Activated CD4-positive, alpha-beta memory T cell treated with anti-CD3 and anti-CD28 coated beads for 36 hours (primary cell): ENCODE results near the gene AOAH. TPM values are rescaled to one million over a fixed set of nuclear protein-coding genes. Genes with fewer than 3 reads are reported as not detected.

Experiments used
- CTCF ChIA-PET: fragments of 350-600 bp; sonication (Branson Sonifier 250); formaldehyde crosslinking; loops from one replicate; lab custom pipeline; 2021; ENCODE audit warnings: antibody characterized with exemption, inconsistent platforms; lab: Charles Lee
- POLR2A ChIA-PET: fragments of 350-600 bp; sonication (Branson Sonifier 250); formaldehyde crosslinking; loops from one replicate; lab custom pipeline; 2021; ENCODE audit warnings: antibody characterized with exemption; lab: Charles Lee
- DNase-seq: peaks from one replicate; pipeline ENCODE4 v3.0.0-alpha.2; 2020
- H3K27ac Mint-ChIP-seq: one replicate; pipeline ENCODE4 v1.8.0; 2021; ENCODE audit warnings: mixed read lengths
- H3K27me3 Mint-ChIP-seq: one replicate; pipeline ENCODE4 v1.8.0; 2021; ENCODE audit warnings: mixed read lengths
- H3K36me3 Mint-ChIP-seq: one replicate; pipeline ENCODE4 v1.8.0; 2021; ENCODE audit warnings: mixed read lengths
- H3K4me1 Mint-ChIP-seq: one replicate; pipeline ENCODE4 v1.8.0; 2021; ENCODE audit warnings: low read depth, mixed read lengths
- H3K4me3 Mint-ChIP-seq: one replicate; pipeline ENCODE4 v1.8.0; 2021; ENCODE audit warnings: mild to moderate bottlenecking, mixed read lengths
- H3K9me3 Mint-ChIP-seq: one replicate; pipeline ENCODE4 v1.8.0; 2021; ENCODE audit warnings: mixed read lengths
- intact Hi-C: fragments of 100-400 bp; cut with micrococcal nuclease; formaldehyde crosslinking; loops from one replicate; pipeline ENCODE4 v1.15.1; 2023
- total RNA-seq, 2 experiments: library from RNA; stranded (reverse); gene quantifications; one replicate each; pipeline ENCODE4 v1.2.3, GENCODE V29; 2021

The AOAH gene, protein sequence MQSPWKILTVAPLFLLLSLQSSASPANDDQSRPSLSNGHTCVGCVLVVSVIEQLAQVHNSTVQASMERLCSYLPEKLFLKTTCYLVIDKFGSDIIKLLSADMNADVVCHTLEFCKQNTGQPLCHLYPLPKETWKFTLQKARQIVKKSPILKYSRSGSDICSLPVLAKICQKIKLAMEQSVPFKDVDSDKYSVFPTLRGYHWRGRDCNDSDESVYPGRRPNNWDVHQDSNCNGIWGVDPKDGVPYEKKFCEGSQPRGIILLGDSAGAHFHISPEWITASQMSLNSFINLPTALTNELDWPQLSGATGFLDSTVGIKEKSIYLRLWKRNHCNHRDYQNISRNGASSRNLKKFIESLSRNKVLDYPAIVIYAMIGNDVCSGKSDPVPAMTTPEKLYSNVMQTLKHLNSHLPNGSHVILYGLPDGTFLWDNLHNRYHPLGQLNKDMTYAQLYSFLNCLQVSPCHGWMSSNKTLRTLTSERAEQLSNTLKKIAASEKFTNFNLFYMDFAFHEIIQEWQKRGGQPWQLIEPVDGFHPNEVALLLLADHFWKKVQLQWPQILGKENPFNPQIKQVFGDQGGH
- total RNA-seq, result 1 to 10 TPM; 2.4 to 2.6 TPM

DNA sequence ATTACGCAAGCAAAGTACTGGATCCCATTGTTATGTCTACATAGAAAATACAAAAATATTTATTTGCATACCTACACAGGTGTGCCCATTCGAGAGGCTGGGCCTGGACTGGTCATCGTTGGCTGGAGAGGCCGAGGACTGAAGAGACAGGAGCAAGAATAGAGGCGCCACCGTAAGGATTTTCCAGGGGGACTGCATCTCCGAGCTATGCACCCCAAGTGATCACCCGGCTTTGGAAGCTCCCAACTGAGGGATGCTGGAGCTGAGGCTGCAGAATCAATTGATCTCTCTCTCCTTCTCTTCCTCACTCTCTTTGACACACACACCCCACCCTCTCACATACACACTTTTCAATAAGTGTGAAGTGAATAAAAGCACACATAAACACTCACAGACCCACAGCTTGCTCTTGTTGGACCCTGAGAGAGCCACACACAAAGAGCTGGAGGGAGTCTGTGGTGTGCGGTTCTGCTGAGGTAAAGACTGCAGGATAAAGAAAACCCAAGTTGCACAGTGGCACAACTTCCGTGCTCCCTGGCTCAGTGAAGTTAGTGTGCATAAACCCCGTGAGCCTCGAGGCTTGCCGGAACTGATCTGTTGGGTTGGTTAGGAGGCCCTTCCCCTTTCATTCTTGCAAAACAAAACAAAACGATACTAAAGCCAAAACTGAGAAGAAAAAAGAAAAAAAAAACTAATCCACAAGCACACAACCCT lies at the start of gene AOAH:
TSS of gene AOAH (minus strand) at position 544 of the 714 bp plus-strand sequence. CDS start at position 198, 346 bp downstream.
- peaks cover 6% of the 10 kb centered on the region for H3K9me3 Mint-ChIP-seq

DNA sequence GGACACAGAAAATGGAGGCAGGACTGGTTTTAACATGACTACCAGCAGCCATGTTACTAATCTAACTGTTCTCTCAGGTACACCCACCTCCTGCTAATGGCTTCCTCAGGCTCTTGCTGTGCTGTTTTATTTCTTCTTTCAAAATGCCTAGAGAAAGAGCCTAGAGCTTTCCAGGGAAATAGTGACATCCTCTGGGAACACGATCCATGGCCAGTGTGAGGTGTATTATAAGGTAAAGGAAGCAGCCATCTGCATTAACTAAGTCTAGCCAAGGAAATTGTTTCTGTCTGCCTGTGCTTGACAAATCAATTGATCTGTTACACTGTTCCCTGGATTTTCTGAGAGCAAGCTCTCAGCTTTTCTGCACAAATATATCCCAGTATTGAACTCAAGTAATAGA lies 42.2 kb upstream of the AOAH start:
- H3K4me3 Mint-ChIP-seq, result no peak overlapping the region
- intact Hi-C loops, result no loop called here
- CTCF ChIA-PET, result no interaction called here
- DNase-seq, result no peak
- no peak overlapping the region for H3K27ac Mint-ChIP-seq
- no peaks in the 10 kb centered on the region for H3K36me3 Mint-ChIP-seq
- H3K9me3 Mint-ChIP-seq, result no peaks in the 10 kb centered on the region
- H3K27me3 Mint-ChIP-seq, result no peaks in the 10 kb centered on the region
- POLR2A ChIA-PET, result no interaction called here
- peaks cover 13% of the 10 kb centered on the region for H3K4me1 Mint-ChIP-seq

More for the DNA sequence above, at the start of gene AOAH:
- H3K27me3 Mint-ChIP-seq, result no peaks in the 10 kb centered on the region
- intact Hi-C loops, result loop anchor here (1.0 to 2.0 kb wide), 6 partner anchors 17 to 61 kb away; no protein-coding TSS in a partner anchor
- POLR2A ChIA-PET, result no interaction called here
- no peaks in the 10 kb centered on the region for H3K36me3 Mint-ChIP-seq
- H3K4me1 Mint-ChIP-seq, result peaks cover 69% of the 10 kb centered on the region
- peak within 1 kb of the TSS; percentile 70 for H3K4me3 Mint-ChIP-seq
- CTCF ChIA-PET, result interaction anchor here (0.8 to 1.5 kb wide), 2 partner anchors 53 to 476 kb away, joined by 3 to 6 read pairs; no protein-coding TSS in a partner anchor
- H3K27ac Mint-ChIP-seq, result peak within 1 kb of the TSS; percentile 83
- DNase-seq, result peak; percentile 87

DNA sequence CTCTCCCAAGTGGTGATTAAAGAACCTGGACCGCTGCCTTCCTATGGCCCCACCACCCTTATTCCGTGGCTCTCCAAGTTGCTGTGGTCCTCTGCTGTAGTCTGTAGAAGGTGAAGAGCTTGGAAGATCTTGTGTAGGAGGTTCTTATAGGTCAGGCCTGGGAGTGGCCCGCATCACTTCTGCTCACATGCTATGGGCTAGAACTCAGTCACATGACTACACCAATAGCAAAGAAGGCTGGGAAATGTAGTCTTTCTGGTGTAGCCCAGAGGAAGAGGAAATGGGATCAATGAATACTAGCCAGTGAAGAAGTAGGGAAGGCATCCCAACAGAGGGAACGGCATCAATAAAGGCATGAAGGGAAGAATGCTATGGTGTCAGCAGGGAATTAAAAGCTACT lies 41.3 kb upstream of the AOAH start:
- H3K36me3 Mint-ChIP-seq, result no peaks in the 10 kb centered on the region
- intact Hi-C loops, result no loop called here
- CTCF ChIA-PET, result no interaction called here
- no peaks in the 10 kb centered on the region for H3K27me3 Mint-ChIP-seq
- no peak overlapping the region for H3K27ac Mint-ChIP-seq
- no peak for DNase-seq
- peaks cover 13% of the 10 kb centered on the region for H3K4me1 Mint-ChIP-seq
- POLR2A ChIA-PET, result no interaction called here
- H3K9me3 Mint-ChIP-seq, result no peaks in the 10 kb centered on the region
- no peak overlapping the region for H3K4me3 Mint-ChIP-seq

DNA sequence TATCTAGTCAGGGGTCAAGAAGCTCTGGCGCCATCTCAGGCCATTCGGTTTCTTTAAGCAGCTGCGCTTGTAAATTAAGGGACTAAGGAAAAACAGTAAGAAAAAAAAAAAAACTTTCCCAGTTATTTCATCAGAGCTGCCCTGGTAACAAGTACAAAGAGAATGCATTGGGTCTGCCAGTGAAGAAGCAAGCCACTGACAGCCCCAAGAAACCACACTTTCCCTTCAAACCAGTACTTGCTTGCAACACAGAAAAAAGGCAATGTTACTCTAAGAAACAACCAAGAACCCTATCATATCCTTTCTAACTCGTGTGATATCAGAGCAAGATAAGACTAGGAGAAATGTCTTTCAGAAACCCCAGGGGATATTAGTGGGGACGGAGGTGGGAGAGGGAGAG lies 40.6 kb upstream of the AOAH start:
- Mint-ChIP-seq H3K9me3 (no peaks in the 10 kb centered on the region), H3K27ac (no peak overlapping the region), H3K4me1 (peaks cover 13% of the 10 kb centered on the region), H3K27me3 (no peaks in the 10 kb centered on the region), H3K36me3 (no peaks in the 10 kb centered on the region), H3K4me3 (no peak overlapping the region)
- ChIA-PET CTCF (no interaction called here), POLR2A (no interaction called here)
- DNase-seq, result no peak
- intact Hi-C loops, result no loop called here

DNA sequence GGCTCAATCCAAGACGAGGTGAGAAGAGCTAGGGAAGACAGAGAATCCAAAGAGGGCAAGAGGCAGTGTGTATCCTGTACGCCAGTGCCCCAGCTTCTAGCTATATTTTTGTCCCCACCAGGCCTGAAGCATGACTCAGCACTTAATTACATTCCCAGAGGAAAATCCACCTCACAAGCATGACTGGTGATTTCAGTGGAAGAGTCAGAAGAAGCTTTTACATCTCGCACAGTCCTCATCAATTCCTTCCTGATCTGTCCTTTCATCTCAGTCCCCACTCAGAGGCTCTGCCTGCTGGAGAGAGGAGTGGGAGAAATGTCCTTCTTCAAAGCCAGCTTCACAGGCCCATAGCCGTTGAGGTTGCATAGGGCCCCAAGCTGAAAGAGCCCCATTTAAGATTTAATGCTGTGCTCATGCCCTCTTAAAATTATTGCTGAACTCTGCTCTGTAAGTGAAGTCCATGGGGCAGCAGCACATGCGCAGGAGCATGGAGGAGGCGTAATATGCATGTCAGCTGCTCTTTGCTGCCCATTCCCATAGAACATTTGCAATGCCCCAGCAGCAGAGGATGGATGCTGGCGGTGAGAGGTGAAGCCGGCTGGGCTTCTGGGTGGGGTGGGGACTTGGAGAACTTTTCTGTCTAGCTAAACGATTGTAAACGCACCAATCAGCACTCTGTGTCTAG lies 39.0 kb upstream of the AOAH start:
- peaks cover 13% of the 10 kb centered on the region for H3K4me1 Mint-ChIP-seq
- DNase-seq, result no peak
- ChIA-PET POLR2A (no interaction called here), CTCF (interaction anchor here (1.2 kb wide), 1 partner anchor 419 kb away, joined by 3 read pairs; no protein-coding TSS in a partner anchor)
- no peaks in the 10 kb centered on the region for H3K36me3 Mint-ChIP-seq
- no peaks in the 10 kb centered on the region for H3K9me3 Mint-ChIP-seq
- no peaks in the 10 kb centered on the region for H3K27me3 Mint-ChIP-seq
- H3K4me3 Mint-ChIP-seq, result no peak overlapping the region
- H3K27ac Mint-ChIP-seq, result no peak overlapping the region
- intact Hi-C loops, result no loop called here

DNA sequence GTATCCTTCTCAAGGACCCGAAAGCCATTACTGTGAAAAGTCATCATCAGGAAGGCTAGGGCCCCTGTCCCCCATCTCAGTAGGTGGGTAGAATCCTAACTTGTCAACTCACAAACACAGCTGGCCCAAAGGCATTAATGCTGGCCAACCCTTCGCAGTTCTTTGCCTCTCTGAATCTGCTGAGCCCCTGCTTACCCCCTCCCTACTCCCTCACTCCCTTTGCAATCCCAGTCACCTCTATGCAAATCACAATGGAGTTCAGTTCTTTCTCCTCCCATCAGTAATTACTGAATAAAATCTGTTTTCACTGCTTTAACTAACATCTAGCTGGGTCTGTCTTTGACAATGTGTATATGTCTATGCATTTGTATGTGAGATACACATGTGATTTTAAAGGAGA lies 38.1 kb upstream of the AOAH start:
- Mint-ChIP-seq H3K27me3 (no peaks in the 10 kb centered on the region), H3K36me3 (no peaks in the 10 kb centered on the region), H3K4me1 (peaks cover 13% of the 10 kb centered on the region), H3K4me3 (no peak overlapping the region), H3K27ac (no peak overlapping the region), H3K9me3 (no peaks in the 10 kb centered on the region)
- POLR2A ChIA-PET, result no interaction called here
- no peak for DNase-seq
- CTCF ChIA-PET, result interaction anchor here (1.2 kb wide), 1 partner anchor 420 kb away, joined by 3 read pairs; no protein-coding TSS in a partner anchor
- intact Hi-C loops, result no loop called here

DNA sequence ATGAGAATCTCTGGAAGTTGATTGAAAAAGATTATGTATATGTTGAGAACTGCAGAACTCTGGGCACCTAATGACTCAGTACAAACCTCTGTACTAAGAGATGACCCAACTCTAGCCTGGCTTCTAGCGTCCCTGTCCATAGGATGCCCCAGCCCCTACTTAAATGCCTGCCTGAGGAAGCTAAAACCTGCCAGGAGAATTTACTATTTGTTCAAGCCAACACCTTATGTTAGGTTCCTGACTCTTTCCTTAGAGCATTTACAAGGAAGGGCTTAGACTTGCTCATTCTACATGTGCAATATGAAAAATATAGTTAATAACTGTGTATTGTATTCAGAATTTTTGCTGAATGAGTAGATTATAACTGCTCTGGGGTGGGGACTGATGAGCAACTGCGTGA lies 37.5 kb upstream of the AOAH start:
- no peak overlapping the region for H3K4me3 Mint-ChIP-seq
- no peaks in the 10 kb centered on the region for H3K27me3 Mint-ChIP-seq
- no peaks in the 10 kb centered on the region for H3K36me3 Mint-ChIP-seq
- DNase-seq, result no peak
- intact Hi-C loops, result no loop called here
- H3K27ac Mint-ChIP-seq, result no peak overlapping the region
- peaks cover 13% of the 10 kb centered on the region for H3K4me1 Mint-ChIP-seq
- ChIA-PET POLR2A (interaction anchor here (0.6 kb wide), 1 partner anchor 100 kb away, joined by 3 read pairs; no protein-coding TSS in a partner anchor), CTCF (no interaction called here)
- no peaks in the 10 kb centered on the region for H3K9me3 Mint-ChIP-seq

DNA sequence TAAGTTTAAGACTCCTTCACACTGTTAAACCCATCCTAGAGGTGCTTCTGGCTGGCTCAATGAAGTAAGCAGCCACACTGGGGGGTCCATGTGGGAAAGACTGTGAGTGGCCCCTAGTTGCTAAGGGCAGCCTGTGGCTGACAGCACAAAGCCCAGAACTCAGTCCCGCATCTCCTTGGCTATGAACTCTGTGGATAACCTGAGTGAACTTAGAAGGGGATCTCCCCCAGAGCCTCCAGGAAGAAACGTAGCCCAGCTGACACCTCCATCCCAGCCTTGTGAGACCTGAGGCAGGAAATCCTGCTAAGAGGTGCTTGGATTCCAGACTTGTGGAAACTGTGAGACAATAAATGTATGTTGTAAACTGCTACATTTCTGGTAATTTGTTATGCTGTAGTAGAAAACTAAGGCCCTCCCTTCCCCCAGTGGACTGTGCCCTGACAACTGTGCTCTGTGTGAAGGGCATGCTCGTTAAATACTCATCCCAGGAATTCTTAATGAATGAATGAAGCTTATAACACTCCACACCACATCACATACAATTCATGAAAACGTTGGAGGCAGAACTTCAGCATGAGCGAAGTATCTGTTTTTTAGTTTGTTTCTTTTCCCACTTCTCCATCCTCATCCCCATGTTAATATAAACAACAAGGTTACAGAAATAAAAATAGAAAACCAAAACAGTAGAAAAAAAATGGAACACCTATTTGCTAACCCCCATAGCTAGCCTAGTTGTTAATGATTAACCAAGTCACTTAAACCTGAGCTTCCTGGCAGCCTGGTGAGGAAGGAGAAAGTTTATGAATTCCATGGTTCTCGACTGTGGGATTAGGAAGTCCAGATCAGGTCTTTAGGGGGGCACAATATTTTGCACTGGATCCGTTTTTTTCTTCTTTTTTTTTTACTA lies 36.8 kb upstream of the AOAH start:
- CTCF ChIA-PET, result no interaction called here
- H3K27ac Mint-ChIP-seq, result no peak overlapping the region
- H3K9me3 Mint-ChIP-seq, result no peaks in the 10 kb centered on the region
- intact Hi-C loops, result no loop called here
- POLR2A ChIA-PET, result interaction anchor here (0.6 kb wide), 1 partner anchor 100 kb away, joined by 3 read pairs; no protein-coding TSS in a partner anchor
- H3K27me3 Mint-ChIP-seq, result no peaks in the 10 kb centered on the region
- no peak for DNase-seq
- no peak overlapping the region for H3K4me3 Mint-ChIP-seq
- H3K4me1 Mint-ChIP-seq, result peaks cover 13% of the 10 kb centered on the region
- H3K36me3 Mint-ChIP-seq, result no peaks in the 10 kb centered on the region

DNA sequence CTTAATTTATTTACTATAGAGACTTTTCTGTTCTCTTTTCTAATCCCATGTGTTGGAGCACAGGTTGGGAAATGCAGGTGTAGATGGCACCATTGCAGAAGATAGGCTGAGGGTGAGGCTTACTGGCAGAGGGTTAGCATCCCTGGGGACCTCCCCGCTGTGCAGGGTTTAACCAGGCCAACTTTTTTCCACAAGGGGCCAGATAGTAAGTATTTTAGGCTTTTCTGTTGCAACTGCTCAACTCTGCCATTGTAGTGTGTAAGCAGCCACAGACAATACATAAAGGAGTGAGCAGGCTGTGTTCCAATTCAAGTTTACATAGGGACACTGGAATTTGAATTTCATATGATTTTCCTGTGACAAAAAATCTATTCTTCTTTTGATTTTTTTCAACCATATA lies 34.6 kb upstream of the AOAH start:
- Mint-ChIP-seq H3K9me3 (no peaks in the 10 kb centered on the region), H3K27ac (no peak overlapping the region), H3K4me1 (no peaks in the 10 kb centered on the region), H3K36me3 (no peaks in the 10 kb centered on the region), H3K4me3 (no peak overlapping the region), H3K27me3 (no peaks in the 10 kb centered on the region)
- POLR2A ChIA-PET, result no interaction called here
- intact Hi-C loops, result no loop called here
- CTCF ChIA-PET, result no interaction called here
- no peak for DNase-seq

DNA sequence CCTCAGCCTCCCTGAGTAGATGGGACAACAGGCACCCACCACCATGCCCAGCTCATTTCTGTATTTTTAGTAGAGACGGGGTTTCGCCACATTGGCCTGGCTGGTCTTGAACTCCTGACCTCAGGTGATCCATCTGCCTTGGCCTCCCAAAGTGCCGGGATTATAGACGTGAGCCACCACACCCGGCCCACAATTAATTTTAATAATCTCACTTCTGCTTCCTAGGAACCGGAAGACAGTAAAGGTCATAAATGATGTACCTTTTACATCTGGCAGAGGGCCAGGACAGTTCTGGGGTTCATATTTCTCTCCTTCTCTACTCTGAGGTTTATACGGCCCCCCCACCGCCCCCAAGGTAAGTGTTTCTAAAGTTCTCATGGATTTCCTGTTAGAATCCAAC lies 31.2 kb upstream of the AOAH start:
- Mint-ChIP-seq H3K4me1 (no peaks in the 10 kb centered on the region), H3K27me3 (no peaks in the 10 kb centered on the region), H3K27ac (no peak overlapping the region), H3K9me3 (no peaks in the 10 kb centered on the region), H3K4me3 (no peak overlapping the region), H3K36me3 (no peaks in the 10 kb centered on the region)
- intact Hi-C loops, result no loop called here
- DNase-seq, result no peak
- ChIA-PET CTCF (interaction anchor here (1.1 kb wide), 1 partner anchor 443 kb away, joined by 3 read pairs; no protein-coding TSS in a partner anchor), POLR2A (no interaction called here)

DNA sequence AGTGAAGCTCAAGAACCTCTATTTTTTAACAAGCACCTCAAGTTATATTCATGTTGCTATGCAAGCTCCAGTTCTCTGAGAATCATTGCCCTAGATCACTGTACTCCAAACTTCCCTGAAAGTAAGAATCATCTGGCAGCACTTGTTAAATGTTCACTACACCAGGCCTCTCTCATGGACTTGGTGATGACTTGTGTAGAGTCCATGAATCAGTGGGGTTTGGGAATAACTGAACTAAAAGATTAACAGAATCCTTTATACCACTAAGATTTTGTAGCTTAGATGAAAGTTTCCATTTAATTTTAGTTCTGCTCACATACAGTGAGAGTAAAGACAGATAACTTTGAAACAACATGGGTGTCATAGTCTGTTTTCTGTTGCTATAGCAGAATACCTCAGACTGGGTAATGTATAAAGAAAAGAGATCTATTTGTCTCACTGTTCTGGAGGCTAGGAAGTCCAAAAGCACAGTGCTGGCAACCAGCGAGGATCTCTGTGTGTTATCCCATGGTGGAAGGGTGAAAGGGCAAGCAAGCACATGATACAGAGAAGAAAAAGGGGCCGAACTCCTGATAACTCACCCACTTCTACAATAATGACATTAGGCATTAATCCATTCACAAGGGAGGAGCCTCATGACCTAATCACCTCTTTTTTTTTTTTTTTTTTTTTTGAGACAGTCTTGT lies 27.9 kb upstream of the AOAH start:
- peaks cover 10% of the 10 kb centered on the region for H3K4me1 Mint-ChIP-seq
- no peaks in the 10 kb centered on the region for H3K9me3 Mint-ChIP-seq
- POLR2A ChIA-PET, result no interaction called here
- no peaks in the 10 kb centered on the region for H3K27me3 Mint-ChIP-seq
- no peaks in the 10 kb centered on the region for H3K36me3 Mint-ChIP-seq
- no peak overlapping the region for H3K27ac Mint-ChIP-seq
- intact Hi-C loops, result no loop called here
- no peak for DNase-seq
- CTCF ChIA-PET, result no interaction called here
- no peak overlapping the region for H3K4me3 Mint-ChIP-seq
